GM18868 (cell line): Measurements from ENCODE around the gene PDE4A.

ENCODE experiments used
- ATAC-seq: cut with Tn5 transposase; IDR thresholded peaks from one replicate; pipeline ENCODE4 v1.9.1; 2021; ENCODE audit warnings: mild to moderate bottlenecking, moderate library complexity; ENCODE audit not compliant: unreplicated experiment

PDE4A gene

GRCh38 chr19:10505583-10506229 is 85.4 kb downstream of the PDE4A start:
- ATAC-seq, result no peak

- no peak for ATAC-seq
These were observed 87.7 kb downstream of the PDE4A start for GRCh38 chr19:10508036-10508435.

DNA sequence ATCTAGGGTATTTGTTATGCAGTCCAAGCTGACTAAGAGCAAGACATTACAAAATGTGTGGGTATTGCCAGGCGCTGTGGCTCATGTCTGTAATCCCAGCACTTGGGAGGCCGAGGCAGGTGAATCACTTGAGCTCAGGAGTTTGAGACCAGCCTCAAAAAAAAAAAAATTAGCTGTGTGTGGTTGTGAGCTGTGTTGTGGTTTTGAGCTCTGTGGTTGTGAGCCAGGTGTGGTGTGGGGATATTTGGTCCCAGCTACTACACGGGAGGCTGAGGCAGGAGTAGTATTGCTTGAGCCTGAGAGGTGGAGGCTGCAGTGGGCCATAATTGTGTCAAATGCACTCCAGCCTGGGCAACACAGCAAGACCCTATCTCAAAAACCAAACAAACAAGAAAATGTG is 88.4 kb downstream of the PDE4A start:
- ATAC-seq, result no peak

- ATAC-seq, result no peak
These were observed 90.0 kb downstream of the PDE4A start for GRCh38 chr19:10510301-10510802.

- ATAC-seq, result no peak
These were observed 92.9 kb downstream of the PDE4A start for GRCh38 chr19:10513223-10513622.

DNA sequence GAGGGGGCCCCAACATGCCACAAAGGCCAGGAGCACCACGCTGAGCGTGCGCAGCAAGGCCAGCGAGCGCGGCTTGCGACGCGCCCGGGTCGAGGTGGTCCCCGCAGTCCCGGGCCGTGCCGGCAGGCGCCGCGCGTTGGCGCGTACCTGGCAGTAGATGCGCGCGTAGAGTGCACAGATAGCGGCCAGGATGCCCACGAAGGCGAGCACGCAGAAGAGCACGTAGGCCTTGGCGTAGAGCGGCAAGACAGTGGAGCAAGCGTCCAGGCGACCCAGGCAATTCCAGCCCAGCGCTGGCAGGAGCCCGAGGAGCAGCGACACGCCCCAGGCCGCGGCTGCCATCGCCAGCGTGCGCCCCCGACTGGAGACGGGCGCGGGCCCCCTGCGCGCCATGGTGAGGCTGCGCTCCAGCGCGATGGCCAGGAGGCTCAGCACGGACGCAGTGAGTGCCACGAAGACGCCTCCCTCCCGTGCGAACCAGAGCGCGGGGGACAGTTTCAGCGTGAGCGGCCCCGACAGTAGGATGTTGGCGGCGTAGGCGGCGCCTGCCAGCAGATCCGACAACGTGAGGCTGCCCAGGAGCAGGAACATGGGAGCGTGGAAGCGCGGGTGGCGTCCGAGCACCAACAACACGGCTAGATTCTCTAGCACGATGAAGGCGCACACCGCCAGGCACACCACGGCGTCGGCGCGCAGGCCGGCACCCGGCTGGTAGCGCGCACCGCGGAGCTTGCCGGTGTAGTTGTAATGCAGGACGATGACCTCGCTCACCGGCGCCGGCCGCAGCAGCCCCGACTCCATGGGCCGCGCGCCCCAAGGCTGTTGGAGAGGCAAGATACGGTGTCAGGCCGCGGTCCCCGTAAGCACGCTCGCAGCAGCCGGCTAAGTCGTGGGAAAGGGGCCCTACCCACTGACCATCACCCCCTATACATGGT is 94.1 kb downstream of the PDE4A start:
- no peak for ATAC-seq

GRCh38 chr19:10516064-10516385 is 95.7 kb downstream of the PDE4A start:
- no peak for ATAC-seq

DNA sequence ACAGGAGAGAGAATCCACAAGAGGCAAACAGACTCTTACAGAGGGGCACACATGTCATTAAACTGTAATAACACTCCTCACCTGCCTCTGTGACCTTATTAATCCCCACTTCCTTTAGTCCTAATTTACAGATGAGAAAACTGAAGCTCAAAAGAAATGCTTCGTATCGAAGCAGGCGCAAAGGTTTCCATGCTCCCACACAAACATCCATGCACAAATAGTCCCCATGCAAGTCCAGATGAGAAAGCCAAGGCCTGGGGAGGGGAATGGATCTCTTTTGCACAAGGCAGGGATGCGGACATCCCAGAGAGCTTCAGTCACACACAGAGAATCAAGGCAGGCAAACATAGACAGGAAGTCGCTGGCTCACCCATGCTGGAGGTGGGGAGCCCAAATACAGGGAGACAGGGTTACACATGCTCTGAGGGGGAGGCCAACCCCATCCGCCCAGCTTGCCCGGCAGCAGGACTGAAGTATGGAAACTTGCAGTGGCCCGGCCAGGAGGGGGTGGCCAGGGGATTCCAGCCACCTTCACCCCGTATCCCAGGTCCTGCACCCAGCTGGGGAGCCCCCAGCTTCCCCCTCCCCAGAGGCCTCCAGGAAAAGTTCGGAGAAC is 96.4 kb downstream of the PDE4A start:
- no peak for ATAC-seq

DNA sequence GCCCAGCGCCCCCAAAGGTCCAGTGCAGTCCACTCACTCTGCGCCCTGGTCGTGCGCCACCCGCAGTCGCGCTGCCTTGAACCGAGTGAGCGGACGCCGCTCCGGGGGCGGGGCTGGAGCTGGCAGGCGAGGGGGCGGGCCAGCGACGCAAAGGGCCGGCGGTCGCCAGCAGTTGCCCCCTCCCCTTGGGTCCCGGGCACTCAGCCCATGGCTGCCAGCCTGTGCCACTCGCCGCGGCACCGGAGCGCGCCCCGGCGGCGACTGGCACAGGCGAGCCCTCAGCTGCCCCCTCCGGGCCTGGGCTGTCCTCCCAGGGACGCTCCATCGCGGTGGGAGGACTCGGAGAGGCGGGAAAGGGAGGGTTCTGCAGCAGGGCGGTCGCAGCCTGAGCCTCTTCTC is 97.0 kb downstream of the PDE4A start, which contains the start of gene S1PR5:
Gene S1PR5 (minus strand): TSS at position 87 of the 399 bp plus-strand sequence. CDS start 2,436 bp downstream, outside the sequence.
- ATAC-seq, result no peak

DNA sequence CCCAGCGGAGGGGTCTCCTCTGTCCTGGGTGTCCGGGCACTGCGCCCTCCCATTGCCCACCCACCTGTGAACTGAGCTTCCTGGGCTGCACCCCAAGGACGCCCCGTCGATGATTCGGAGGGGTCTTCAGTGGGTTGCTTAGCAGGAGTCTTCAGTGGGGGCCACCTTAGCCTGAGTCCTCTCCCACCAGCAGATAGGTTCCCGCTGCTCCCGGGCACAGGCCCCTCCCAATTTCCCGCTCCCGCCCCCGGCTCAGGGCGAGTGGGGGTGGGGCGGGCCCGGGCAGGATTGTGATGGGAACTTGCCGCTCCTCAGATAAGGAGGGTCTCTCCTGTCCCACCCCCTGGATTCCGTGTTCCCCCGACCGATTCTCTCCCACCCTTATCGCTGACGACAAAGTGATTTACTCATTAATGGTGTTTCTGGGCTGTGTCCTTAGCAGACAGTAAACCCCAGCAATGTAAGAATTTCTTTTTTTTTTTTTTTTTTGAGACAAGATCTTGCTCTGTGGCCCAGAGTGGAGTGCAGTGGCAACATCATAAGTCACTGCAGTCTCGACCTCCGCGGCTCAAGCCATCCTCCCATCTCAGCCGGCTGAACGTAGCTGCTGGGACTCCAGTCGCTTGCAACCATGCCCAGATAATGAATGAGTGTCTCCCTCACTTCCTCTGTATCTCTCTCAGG is 97.6 kb downstream of the PDE4A start:
- no peak for ATAC-seq

- no peak for ATAC-seq
These were observed 98.4 kb downstream of the PDE4A start for GRCh38 chr19:10518444-10519361.
